A673 (cell line): ENCODE data around the gene LKAAEAR1. TPM values are rescaled to one million over a fixed set of nuclear protein-coding genes. Genes with fewer than 3 reads are reported as not detected.

Experiments used
- BruUV-seq: library from RNA; stranded (reverse); fragments of 400-500 nt; replicated peaks from 2 replicates; lab custom pipeline; 2021; lab: Mats Ljungman, UMichigan
- CTCF ChIA-PET: fragments of 300-600 bp; sonication (Branson Sonifier 250); formaldehyde crosslinking; loops from one replicate; lab custom pipeline; 2022; ENCODE audit warnings: antibody characterized with exemption; lab: Charles Lee
- POLR2A ChIA-PET: fragments of 300-600 bp; sonication (Branson Sonifier 250); formaldehyde crosslinking; loops from one replicate; lab custom pipeline; 2022; ENCODE audit warnings: antibody characterized with exemption; ENCODE audit not compliant: low non-redundant PET; lab: Charles Lee
- DNase-seq: peaks from one replicate; pipeline ENCODE4 v3.0.0-alpha.2; 2015; ENCODE audit warnings: low spot score
- H3K27ac ChIP-seq: fragments of 200-600 bp; sonication (generic); 2 replicates; pipeline ENCODE4 v1.5.1; 2016; ENCODE audit warnings: mixed run types, low read depth, mild to moderate bottlenecking, mixed read lengths, antibody characterized with exemption, low read length; ENCODE audit not compliant: poor library complexity, severe bottlenecking
- H3K27me3 ChIP-seq: fragments of 200-600 bp; sonication (generic); replicated peaks from 2 replicates; pipeline ENCODE4 v1.6.1; 2017; ENCODE audit warnings: mixed run types, low read depth, mild to moderate bottlenecking, mixed read lengths, antibody characterized with exemption, low read length; ENCODE audit not compliant: insufficient read depth, poor library complexity
- H3K36me3 ChIP-seq: fragments of 200-600 bp; sonication (generic); 2 replicates; pipeline ENCODE4 v1.6.1; 2016; ENCODE audit warnings: mixed run types, mild to moderate bottlenecking, mixed read lengths, antibody characterized with exemption, low read length; ENCODE audit not compliant: insufficient read depth, poor library complexity, severe bottlenecking
- H3K4me1 ChIP-seq: fragments of 200-600 bp; sonication (generic); 2 replicates; pipeline ENCODE4 v1.6.1; 2017; ENCODE audit warnings: mixed run types, mild to moderate bottlenecking, mixed read lengths, antibody characterized with exemption, low read length; ENCODE audit not compliant: insufficient read depth, poor library complexity, severe bottlenecking
- H3K4me3 ChIP-seq: fragments of 200-600 bp; sonication (generic); 2 replicates; pipeline ENCODE4 v1.5.1; 2016; ENCODE audit warnings: low read depth, mixed run types, mild to moderate bottlenecking, mixed read lengths, low read length; ENCODE audit not compliant: poor library complexity, severe bottlenecking
- H3K9me3 ChIP-seq: fragments of 200-600 bp; sonication (generic); 2 replicates; pipeline ENCODE4 v1.6.1; 2016; ENCODE audit warnings: mixed run types, low read depth, mild to moderate bottlenecking, mixed read lengths, antibody characterized with exemption, low read length; ENCODE audit not compliant: poor library complexity, severe bottlenecking
- EZH2 ChIP-seq: fragments of 200-600 bp; sonication (generic); IDR thresholded peaks from 2 replicates; pipeline ENCODE4 v1.6.1; 2017; ENCODE audit warnings: borderline replicate concordance, low read depth, mild to moderate bottlenecking, mixed read lengths, antibody characterized with exemption, low read length; ENCODE audit not compliant: poor library complexity, severe bottlenecking
- intact Hi-C: fragments of 100-400 bp; cut with micrococcal nuclease; formaldehyde crosslinking; loops from one replicate; pipeline ENCODE4 v1.10.0; 2022; ENCODE audit not compliant: unreplicated experiment
- total RNA-seq: library from RNA; stranded (reverse); gene quantifications from 2 replicates; pipeline ENCODE4 v1.2.3, GENCODE V29; 2021
- TF ChIP-seq, protein P1 (sequence below): fragments of 300-800, 200-600 bp; sonication (generic); conservative IDR thresholded peaks from 2 replicates; pipeline ENCODE4 v1.5.1; 2017; ENCODE audit warnings: low read depth, mild to moderate bottlenecking, antibody characterized with exemption, low read length, moderate library complexity, mixed read lengths

Gene LKAAEAR1
- total RNA-seq, 1 experiment from 2014 or later: 0.62 TPM

DNA sequence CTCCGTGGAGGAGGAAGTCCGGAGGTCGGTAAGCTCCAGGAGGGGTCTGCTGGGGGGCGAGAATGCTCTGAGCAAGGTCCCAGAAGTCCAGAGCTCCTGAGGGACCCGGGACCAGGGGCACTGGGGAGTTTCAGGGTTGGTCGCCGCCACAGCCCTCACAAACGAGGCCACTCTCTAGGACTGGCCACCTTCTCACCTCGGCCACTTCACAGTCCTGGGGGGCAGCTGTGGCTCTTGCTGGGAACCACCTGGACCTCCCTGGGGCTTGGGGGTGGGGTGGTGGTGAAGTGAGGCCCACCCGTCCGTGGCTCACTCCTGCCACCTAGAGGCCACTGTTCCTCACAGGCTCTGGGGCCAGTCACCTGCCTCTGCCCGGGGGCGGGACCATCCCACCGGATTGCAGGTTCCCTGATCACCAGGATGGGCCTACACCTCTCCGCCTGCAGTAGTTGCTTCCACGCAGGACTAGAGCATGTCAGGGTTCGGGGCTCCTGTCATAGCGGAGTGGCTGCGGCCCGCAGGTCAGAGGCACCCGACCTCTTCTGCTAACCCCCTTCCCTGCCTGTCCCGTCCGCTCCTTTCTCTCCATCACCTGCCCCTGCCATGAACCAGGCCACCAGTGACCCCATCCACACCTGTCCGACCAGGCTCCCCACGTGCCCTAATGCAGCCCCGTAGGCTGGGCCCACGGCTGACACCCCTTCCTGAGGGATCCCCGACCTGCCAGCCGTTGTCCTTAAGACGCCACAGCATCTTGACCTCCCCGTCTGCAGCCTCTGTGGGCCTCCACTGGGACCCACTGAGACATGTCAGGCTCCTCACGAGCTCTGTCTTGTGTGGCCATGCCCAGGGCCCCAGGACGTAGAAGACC lies 26.3 kb downstream of the LKAAEAR1 start:
- CTCF ChIA-PET: interaction anchor here (0.8 to 1.0 kb wide), 2 partner anchors 11 to 77 kb away, joined by 3 read pairs; no protein-coding TSS in a partner anchor
- BruUV-seq: no TSS peak
- H3K4me1 ChIP-seq: peaks cover 12% of the 10 kb centered on the region
- no peaks in the 10 kb centered on the region for H3K9me3 ChIP-seq
- H3K36me3 ChIP-seq: no peaks in the 10 kb centered on the region
- no peak overlapping the region for H3K27ac ChIP-seq
- TF ChIP-seq, protein P1, sequence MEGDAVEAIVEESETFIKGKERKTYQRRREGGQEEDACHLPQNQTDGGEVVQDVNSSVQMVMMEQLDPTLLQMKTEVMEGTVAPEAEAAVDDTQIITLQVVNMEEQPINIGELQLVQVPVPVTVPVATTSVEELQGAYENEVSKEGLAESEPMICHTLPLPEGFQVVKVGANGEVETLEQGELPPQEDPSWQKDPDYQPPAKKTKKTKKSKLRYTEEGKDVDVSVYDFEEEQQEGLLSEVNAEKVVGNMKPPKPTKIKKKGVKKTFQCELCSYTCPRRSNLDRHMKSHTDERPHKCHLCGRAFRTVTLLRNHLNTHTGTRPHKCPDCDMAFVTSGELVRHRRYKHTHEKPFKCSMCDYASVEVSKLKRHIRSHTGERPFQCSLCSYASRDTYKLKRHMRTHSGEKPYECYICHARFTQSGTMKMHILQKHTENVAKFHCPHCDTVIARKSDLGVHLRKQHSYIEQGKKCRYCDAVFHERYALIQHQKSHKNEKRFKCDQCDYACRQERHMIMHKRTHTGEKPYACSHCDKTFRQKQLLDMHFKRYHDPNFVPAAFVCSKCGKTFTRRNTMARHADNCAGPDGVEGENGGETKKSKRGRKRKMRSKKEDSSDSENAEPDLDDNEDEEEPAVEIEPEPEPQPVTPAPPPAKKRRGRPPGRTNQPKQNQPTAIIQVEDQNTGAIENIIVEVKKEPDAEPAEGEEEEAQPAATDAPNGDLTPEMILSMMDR: peak; percentile 90
- TF ChIP-seq EZH2: no peak
- no peak overlapping the region for H3K4me3 ChIP-seq
- POLR2A ChIA-PET: no interaction called here
- no peaks in the 10 kb centered on the region for H3K27me3 ChIP-seq
- intact Hi-C loops: no loop called here
- peak; percentile 73 for DNase-seq

DNA sequence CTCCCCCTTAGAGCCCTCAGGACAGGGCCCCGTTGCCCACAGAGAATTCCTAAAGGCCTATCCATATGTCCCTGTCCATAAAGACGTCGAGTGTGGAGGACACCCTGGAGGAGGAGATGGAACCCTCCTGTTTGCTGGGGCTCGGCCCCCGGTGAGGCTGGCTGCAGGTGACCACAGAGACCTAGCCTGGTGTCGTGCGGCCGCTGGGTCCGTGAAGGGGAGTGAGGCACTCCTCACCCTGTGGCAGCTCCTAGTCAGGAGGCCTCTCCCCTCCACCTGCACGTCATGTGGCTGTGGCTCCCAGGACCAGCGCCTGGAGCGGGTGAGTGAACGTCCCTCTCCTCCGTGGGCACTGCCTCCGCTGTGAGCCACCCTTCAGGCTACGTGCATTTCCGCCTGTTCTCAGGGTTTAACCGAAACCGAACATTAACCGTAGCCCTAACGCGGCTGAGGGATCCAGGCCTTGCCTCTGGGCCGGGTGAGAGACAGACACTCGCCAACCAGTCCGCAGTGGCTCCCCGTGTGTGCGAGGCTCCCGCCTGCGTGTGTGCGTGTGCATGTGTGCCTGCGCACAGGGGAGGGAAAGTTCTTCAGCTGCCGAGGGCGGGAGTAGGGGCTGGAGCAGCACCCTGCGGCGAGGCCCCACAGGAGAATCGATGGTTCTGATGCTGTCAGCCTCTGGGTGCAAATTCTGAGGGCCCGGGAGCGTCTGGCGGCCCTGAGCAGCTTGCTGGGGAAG lies 27.1 kb downstream of the LKAAEAR1 start:
- no peaks in the 10 kb centered on the region for H3K27me3 ChIP-seq
- ChIA-PET POLR2A (no interaction called here), CTCF (interaction anchor here (0.8 to 1.0 kb wide), 2 partner anchors 10 to 77 kb away, joined by 3 read pairs; no protein-coding TSS in a partner anchor)
- intact Hi-C loops: no loop called here
- no peak overlapping the region for H3K27ac ChIP-seq
- peaks cover 5% of the 10 kb centered on the region for H3K4me1 ChIP-seq
- no TSS peak for BruUV-seq
- TF ChIP-seq, protein P1: no peak
- no peak for TF ChIP-seq EZH2
- no peaks in the 10 kb centered on the region for H3K36me3 ChIP-seq
- DNase-seq: no peak
- H3K9me3 ChIP-seq: no peaks in the 10 kb centered on the region
- no peak overlapping the region for H3K4me3 ChIP-seq

DNA sequence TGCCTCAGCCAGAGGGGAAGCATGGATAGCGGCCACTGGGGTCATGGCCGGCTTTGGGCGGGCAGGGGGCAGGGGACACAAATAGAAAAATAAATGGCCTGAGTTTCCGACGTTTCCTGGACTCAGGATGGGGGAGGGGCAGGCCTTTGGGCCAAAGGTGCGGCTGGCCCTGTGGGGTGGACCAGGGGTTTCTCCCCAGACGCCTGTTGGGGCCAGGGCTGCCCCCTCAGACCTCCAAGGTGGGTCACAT lies 27.6 kb downstream of the LKAAEAR1 start:
- H3K27ac ChIP-seq: no peak overlapping the region
- intact Hi-C loops: no loop called here
- BruUV-seq: no TSS peak

More for the DNA sequence above, 27.6 kb downstream of the LKAAEAR1 start:
- Histone ChIP-seq H3K27me3 (no peaks in the 10 kb centered on the region), H3K4me1 (peaks cover 5% of the 10 kb centered on the region), H3K4me3 (no peak overlapping the region), H3K36me3 (no peaks in the 10 kb centered on the region), H3K9me3 (no peaks in the 10 kb centered on the region)
- TF ChIP-seq, protein P1: no peak
- TF ChIP-seq EZH2: no peak
- ChIA-PET POLR2A (no interaction called here), CTCF (no interaction called here)
- DNase-seq: no peak
